C4-2B (cell line): ENCODE measurements around the gene ZBTB8OS.
"Not testable (repeated sequence)": the region's sequence is repeated elsewhere in the genome, so short reads cannot be mapped to it uniquely, and the experiment has no call there.

Source experiments
- H3K27ac ChIP-seq: fragments of 450-650 bp; 2 replicates; pipeline ENCODE4 v1.5.1; 2017
- CTCF ChIP-seq: fragments of 450-650 bp; conservative IDR thresholded peaks from 2 replicates; pipeline ENCODE4 v1.5.1; 2017; ENCODE audit warnings: mild to moderate bottlenecking
- ZFX ChIP-seq: fragments of 450-650 bp; IDR thresholded peaks from 2 replicates; pipeline ENCODE4 v1.6.1; 2017

The ZBTB8OS gene

GRCh38 chr1:32684167-32684811 is 33.9 kb upstream of the ZBTB8OS start:
- TF ChIP-seq CTCF (no peak), ZFX (no peak)
- H3K27ac ChIP-seq: no peak overlapping the region

GRCh38 chr1:32683397-32683796 is 33.0 kb upstream of the ZBTB8OS start:
- H3K27ac ChIP-seq: no peak overlapping the region
- TF ChIP-seq ZFX: no peak
- TF ChIP-seq CTCF: no peak

- no peak overlapping the region for H3K27ac ChIP-seq
These were observed 31.6 kb upstream of the ZBTB8OS start for GRCh38 chr1:32681999-32682398.

GRCh38 chr1:32681509-32681908 is 31.2 kb upstream of the ZBTB8OS start:
- no peak for TF ChIP-seq ZFX
- TF ChIP-seq CTCF: no peak
- H3K27ac ChIP-seq: no peak overlapping the region

More at GRCh38 chr1:32681999-32682398, 31.6 kb upstream of the ZBTB8OS start:
- TF ChIP-seq CTCF (no peak), ZFX (no peak)

- no peak overlapping the region for H3K27ac ChIP-seq
- TF ChIP-seq ZFX (no peak), CTCF (no peak)
These were observed 30.3 kb upstream of the ZBTB8OS start for GRCh38 chr1:32680642-32681041.

- not testable (repeated sequence) for H3K27ac ChIP-seq
These were observed 29.6 kb upstream of the ZBTB8OS start for GRCh38 chr1:32679993-32680392.

- no peak for TF ChIP-seq ZFX
- no peak for TF ChIP-seq CTCF
- peak overlapping the region; percentile 10; the same call in 1 of the 2 replicates for H3K27ac ChIP-seq
These were observed 26.6 kb upstream of the ZBTB8OS start for GRCh38 chr1:32676945-32677344.

GRCh38 chr1:32668716-32669115 is 18.4 kb upstream of the ZBTB8OS start:
- H3K27ac ChIP-seq: not testable (repeated sequence)
